Large intestine (tissue), 3 donors: ENCODE measurements around the gene RBPJL. TPM values are rescaled to one million over a fixed set of nuclear protein-coding genes. Genes with fewer than 3 reads are reported as not detected.
A peak's percentile ranks its signal among the peaks of the same experiment; 100 is the strongest.

Experiments
- DNase-seq, 2 donors: peaks; one replicate each; pipeline versions ENCODE4 v3.0.0 to v3.0.0-alpha.2; 2013
- H3K27ac ChIP-seq: one replicate; pipeline ENCODE4 v1.5.1; 2013; ENCODE audit warnings: low read length
- H3K27me3 ChIP-seq: 2 replicates; pipeline ENCODE4 v1.6.1; 2013; ENCODE audit warnings: low read length; ENCODE audit not compliant: control insufficient read depth, insufficient read depth
- H3K36me3 ChIP-seq: 2 replicates; pipeline ENCODE4 v1.6.1; 2013; ENCODE audit warnings: low read length; ENCODE audit not compliant: control insufficient read depth, insufficient read depth
- H3K4me1 ChIP-seq: one replicate; pipeline ENCODE4 v1.6.1; 2013; ENCODE audit warnings: low read length; ENCODE audit not compliant: control insufficient read depth, insufficient read depth
- H3K4me3 ChIP-seq: one replicate; pipeline ENCODE4 v1.5.1; 2013; ENCODE audit warnings: low read length
- H3K9me3 ChIP-seq: one replicate; pipeline ENCODE4 v1.6.1; 2013; ENCODE audit warnings: mild to moderate bottlenecking, low read depth, low read length, moderate library complexity; ENCODE audit not compliant: control insufficient read depth
- WGBS: methylation state at CpG from one replicate; pipeline ENCODE4 v1.1.5; 2013; ENCODE audit warnings: low lambda C conversion rate; ENCODE audit not compliant: insufficient coverage; 5-methylcytosine and 5-hydroxymethylcytosine counted together
- polyA plus RNA-seq: library from polyadenylated mRNA; unstranded; fragments of 120-200 nt; gene quantifications from one replicate; pipeline ENCODE4 v1.2.1, GENCODE V29; 2013

Gene RBPJL
- polyA plus RNA-seq, 1 donor = not detected

GRCh38 chr20:45342855-45343531, 36.4 kb downstream of the RBPJL start:
- no peaks in the 10 kb centered on the region for H3K27me3 ChIP-seq
- peaks cover 75% of the 10 kb centered on the region for H3K4me1 ChIP-seq
- no peaks in the 10 kb centered on the region for H3K9me3 ChIP-seq
- H3K4me3 ChIP-seq = peak overlapping the region; percentile 19
- peak in 1 of 2 donors; percentile 65 for DNase-seq
- peak overlapping the region; percentile 96 for H3K27ac ChIP-seq
- peaks cover 9% of the 10 kb centered on the region for H3K36me3 ChIP-seq
- WGBS = no CpG with 5 or more reads among the region's 6 CpGs

GRCh38 chr20:45343532-45344167, 37.0 kb downstream of the RBPJL start:
- DNase-seq = peak; percentile 91 to 96
- no peaks in the 10 kb centered on the region for H3K27me3 ChIP-seq
- H3K4me1 ChIP-seq = peaks cover 68% of the 10 kb centered on the region
- peak overlapping the region; percentile 96 for H3K27ac ChIP-seq
- peaks cover 9% of the 10 kb centered on the region for H3K36me3 ChIP-seq
- WGBS = no CpG with 5 or more reads among the region's 6 CpGs
- peak overlapping the region; percentile 32 for H3K4me3 ChIP-seq
- no peaks in the 10 kb centered on the region for H3K9me3 ChIP-seq

GRCh38 chr20:45344168-45344860, 37.7 kb downstream of the RBPJL start:
- H3K27ac ChIP-seq = peak overlapping the region; percentile 96
- DNase-seq = peak; percentile 61 to 83
- no peaks in the 10 kb centered on the region for H3K27me3 ChIP-seq
- H3K36me3 ChIP-seq = peaks cover 9% of the 10 kb centered on the region
- H3K4me1 ChIP-seq = peaks cover 61% of the 10 kb centered on the region
- H3K4me3 ChIP-seq = peak overlapping the region; percentile 32
- no CpG with 5 or more reads among the region's 9 CpGs for WGBS
- H3K9me3 ChIP-seq = no peaks in the 10 kb centered on the region

GRCh38 chr20:45345104-45345936, 38.7 kb downstream of the RBPJL start:
- Histone ChIP-seq H3K27ac (peak overlapping the region; percentile 96), H3K4me3 (peak overlapping the region; percentile 60), H3K27me3 (no peaks in the 10 kb centered on the region), H3K9me3 (no peaks in the 10 kb centered on the region), H3K4me1 (peaks cover 51% of the 10 kb centered on the region), H3K36me3 (peaks cover 4% of the 10 kb centered on the region)
- WGBS = no CpG with 5 or more reads among the region's 9 CpGs
- DNase-seq = peak in 1 of 2 donors; percentile 55

- no peak for DNase-seq
- WGBS = no CpG with 5 or more reads among the region's 3 CpGs
- H3K4me1 ChIP-seq = peaks cover 42% of the 10 kb centered on the region
Observed at GRCh38 chr20:45346291-45346718, 39.7 kb downstream of the RBPJL start.

GRCh38 chr20:45346851-45347250, 40.2 kb downstream of the RBPJL start:
- Histone ChIP-seq H3K27ac (peak overlapping the region; percentile 96), H3K9me3 (no peaks in the 10 kb centered on the region), H3K4me3 (peak overlapping the region; percentile 60), H3K36me3 (no peaks in the 10 kb centered on the region), H3K27me3 (no peaks in the 10 kb centered on the region), H3K4me1 (peaks cover 36% of the 10 kb centered on the region)
- no CpG with 5 or more reads among the region's 5 CpGs for WGBS
- no peak for DNase-seq

More at GRCh38 chr20:45346291-45346718, 39.7 kb downstream of the RBPJL start:
- Histone ChIP-seq H3K36me3 (no peaks in the 10 kb centered on the region), H3K27me3 (no peaks in the 10 kb centered on the region), H3K9me3 (no peaks in the 10 kb centered on the region), H3K4me3 (peak overlapping the region; percentile 60), H3K27ac (peak overlapping the region; percentile 96)

GRCh38 chr20:45347297-45347935, 40.8 kb downstream of the RBPJL start:
- peak in 1 of 2 donors; percentile 73 for DNase-seq
- H3K9me3 ChIP-seq = no peaks in the 10 kb centered on the region
- no CpG with 5 or more reads among the region's 10 CpGs for WGBS
- H3K27me3 ChIP-seq = no peaks in the 10 kb centered on the region
- H3K27ac ChIP-seq = peak overlapping the region; percentile 96
- no peaks in the 10 kb centered on the region for H3K36me3 ChIP-seq
- peak overlapping the region; percentile 60 for H3K4me3 ChIP-seq
- H3K4me1 ChIP-seq = peaks cover 31% of the 10 kb centered on the region

GRCh38 chr20:45347936-45348778, 41.5 kb downstream of the RBPJL start, which contains the start of gene SDC4:
Gene SDC4, minus strand, starts transcription at chr20:45348424. Its CDS starts 40 bp downstream, at chr20:45348384.
- Histone ChIP-seq H3K27ac (peak within 1 kb of the TSS; percentile 96), H3K27me3 (no peaks in the 10 kb centered on the region), H3K4me1 (peaks cover 25% of the 10 kb centered on the region), H3K9me3 (no peaks in the 10 kb centered on the region), H3K4me3 (peak within 1 kb of the TSS; percentile 60), H3K36me3 (no peaks in the 10 kb centered on the region)
- no CpG with 5 or more reads among the region's 77 CpGs for WGBS
- DNase-seq = peak; percentile 53 to 71

- no peaks in the 10 kb centered on the region for H3K36me3 ChIP-seq
- DNase-seq = no peak
- no peaks in the 10 kb centered on the region for H3K9me3 ChIP-seq
- no peak overlapping the region for H3K27ac ChIP-seq
- peaks cover 4% of the 10 kb centered on the region for H3K4me1 ChIP-seq
- no peaks in the 10 kb centered on the region for H3K27me3 ChIP-seq
- H3K4me3 ChIP-seq = no peak overlapping the region
- no CpG with 5 or more reads among the region's 1 CpG for WGBS
Observed at GRCh38 chr20:45350217-45350616, 43.6 kb downstream of the RBPJL start.
